ENCODE measurements around the gene PCDHAC2. TPM values are rescaled to one million over a fixed set of nuclear protein-coding genes. Genes with fewer than 3 reads are reported as not detected.

PCDHAC2 gene
- 2.1 TPM for total RNA-seq

GRCh38 chr5:140966293-140967225 lies at the start of gene PCDHAC2:
Gene PCDHAC2, plus strand, starts transcription at chr5:140966476. Its CDS starts 291 bp downstream, at chr5:140966767.
- Histone ChIP-seq H3K27me3 (ENCODE audit: control insufficient read depth in 3 of 3, insufficient read depth in 3 of 3, low read length in 3 of 3) (peaks cover 24 to 26% (median 25%) of the 10 kb centered on the region in 3 donors), H3K9ac (ENCODE audit: low read depth in 1 of 3, low read length in 3 of 3) (peak within 1 kb of the TSS in 2 of 3 donors; percentile 27 to 40), H3K4me1 (ENCODE audit: control insufficient read depth in 3 of 3, insufficient read depth in 3 of 3, low read length in 3 of 3) (peaks cover 8 to 14% (median 13%) of the 10 kb centered on the region in 3 donors), H3K36me3 (ENCODE audit: control insufficient read depth in 3 of 3, insufficient read depth in 3 of 3, low read length in 3 of 3) (no peaks in the 10 kb centered on the region), H3K4me3 (ENCODE audit: low read length in 3 of 3) (peak within 1 kb of the TSS; percentile 60 to 67 (median 66)), H3K9me3 (ENCODE audit: control insufficient read depth in 3 of 3, low read length in 3 of 3) (no peaks in the 10 kb centered on the region), H3K27ac (ENCODE audit: low read depth, low read length) (no peak within 1 kb of the TSS)

- Histone ChIP-seq H3K27me3 (ENCODE audit: control insufficient read depth in 3 of 3, insufficient read depth in 3 of 3, low read length in 3 of 3) (peaks cover 26 to 35% (median 32%) of the 10 kb centered on the region in 3 donors), H3K36me3 (ENCODE audit: control insufficient read depth in 3 of 3, insufficient read depth in 3 of 3, low read length in 3 of 3) (no peaks in the 10 kb centered on the region), H3K27ac (ENCODE audit: low read depth, low read length) (no peak overlapping the region), H3K9me3 (ENCODE audit: control insufficient read depth in 3 of 3, low read length in 3 of 3) (peaks cover 0 to 5% (median 4%) of the 10 kb centered on the region in 3 donors), H3K9ac (ENCODE audit: low read depth in 1 of 3, low read length in 3 of 3) (no peak overlapping the region), H3K4me1 (ENCODE audit: control insufficient read depth in 3 of 3, insufficient read depth in 3 of 3, low read length in 3 of 3) (peaks cover 9 to 10% (median 10%) of the 10 kb centered on the region in 3 donors), H3K4me3 (ENCODE audit: low read length in 3 of 3) (no peak overlapping the region)
Observed at GRCh38 chr5:140923601-140924000, 42.7 kb upstream of the PCDHAC2 start.

- peak within 1 kb of the TSS; percentile 50 to 69 (median 61) for H3K4me3 ChIP-seq (ENCODE audit: low read length in 3 of 3)
- H3K4me1 ChIP-seq (ENCODE audit: control insufficient read depth in 3 of 3, insufficient read depth in 3 of 3, low read length in 3 of 3): peaks cover 9 to 10% (median 10%) of the 10 kb centered on the region in 3 donors
- H3K27me3 ChIP-seq (ENCODE audit: control insufficient read depth in 3 of 3, insufficient read depth in 3 of 3, low read length in 3 of 3): peaks cover 27 to 38% (median 36%) of the 10 kb centered on the region in 3 donors
- peaks cover 0 to 5% (median 4%) of the 10 kb centered on the region in 3 donors for H3K9me3 ChIP-seq (ENCODE audit: control insufficient read depth in 3 of 3, low read length in 3 of 3)
- no peak within 1 kb of the TSS for H3K9ac ChIP-seq (ENCODE audit: low read depth in 1 of 3, low read length in 3 of 3)
- H3K27ac ChIP-seq (ENCODE audit: low read depth, low read length): no peak within 1 kb of the TSS
- no peaks in the 10 kb centered on the region for H3K36me3 ChIP-seq (ENCODE audit: control insufficient read depth in 3 of 3, insufficient read depth in 3 of 3, low read length in 3 of 3)
Observed at GRCh38 chr5:140925806-140926442, 40.4 kb upstream of the PCDHAC2 start, which contains the start of gene PCDHAC1. Gene PCDHAC1, plus strand, starts transcription at chr5:140926299. Its CDS starts 594 bp downstream, at chr5:140926893.

GRCh38 chr5:140926443-140927227 lies 39.6 kb upstream of the PCDHAC2 start:
- peaks cover 0 to 5% (median 4%) of the 10 kb centered on the region in 3 donors for H3K9me3 ChIP-seq (ENCODE audit: control insufficient read depth in 3 of 3, low read length in 3 of 3)
- H3K27me3 ChIP-seq (ENCODE audit: control insufficient read depth in 3 of 3, insufficient read depth in 3 of 3, low read length in 3 of 3): peaks cover 27 to 38% (median 36%) of the 10 kb centered on the region in 3 donors
- H3K4me3 ChIP-seq (ENCODE audit: low read length in 3 of 3): peak overlapping the region; percentile 50 to 69 (median 61)
- H3K27ac ChIP-seq (ENCODE audit: low read depth, low read length): no peak overlapping the region
- H3K4me1 ChIP-seq (ENCODE audit: control insufficient read depth in 3 of 3, insufficient read depth in 3 of 3, low read length in 3 of 3): peaks cover 9 to 10% (median 10%) of the 10 kb centered on the region in 3 donors
- H3K36me3 ChIP-seq (ENCODE audit: control insufficient read depth in 3 of 3, insufficient read depth in 3 of 3, low read length in 3 of 3): no peaks in the 10 kb centered on the region
- no peak overlapping the region for H3K9ac ChIP-seq (ENCODE audit: low read depth in 1 of 3, low read length in 3 of 3)

GRCh38 chr5:140927228-140927573 lies 39.1 kb upstream of the PCDHAC2 start:
- no peaks in the 10 kb centered on the region for H3K36me3 ChIP-seq (ENCODE audit: control insufficient read depth in 3 of 3, insufficient read depth in 3 of 3, low read length in 3 of 3)
- H3K4me3 ChIP-seq (ENCODE audit: low read length in 3 of 3): peak overlapping the region; percentile 50 to 69 (median 61)
- peaks cover 27 to 38% (median 36%) of the 10 kb centered on the region in 3 donors for H3K27me3 ChIP-seq (ENCODE audit: control insufficient read depth in 3 of 3, insufficient read depth in 3 of 3, low read length in 3 of 3)
- H3K9me3 ChIP-seq (ENCODE audit: control insufficient read depth in 3 of 3, low read length in 3 of 3): peaks cover 0 to 5% (median 4%) of the 10 kb centered on the region in 3 donors
- peaks cover 9 to 10% (median 10%) of the 10 kb centered on the region in 3 donors for H3K4me1 ChIP-seq (ENCODE audit: control insufficient read depth in 3 of 3, insufficient read depth in 3 of 3, low read length in 3 of 3)
- H3K9ac ChIP-seq (ENCODE audit: low read depth in 1 of 3, low read length in 3 of 3): no peak overlapping the region
- no peak overlapping the region for H3K27ac ChIP-seq (ENCODE audit: low read depth, low read length)

- Histone ChIP-seq H3K4me3 (ENCODE audit: low read length in 3 of 3) (no peak overlapping the region), H3K9ac (ENCODE audit: low read depth in 1 of 3, low read length in 3 of 3) (no peak overlapping the region), H3K27me3 (ENCODE audit: control insufficient read depth in 3 of 3, insufficient read depth in 3 of 3, low read length in 3 of 3) (no peaks in the 10 kb centered on the region), H3K36me3 (ENCODE audit: control insufficient read depth in 3 of 3, insufficient read depth in 3 of 3, low read length in 3 of 3) (no peaks in the 10 kb centered on the region), H3K4me1 (ENCODE audit: control insufficient read depth in 3 of 3, insufficient read depth in 3 of 3, low read length in 3 of 3) (no peaks in the 10 kb centered on the region), H3K9me3 (ENCODE audit: control insufficient read depth in 3 of 3, low read length in 3 of 3) (no peaks in the 10 kb centered on the region), H3K27ac (ENCODE audit: low read depth, low read length) (no peak overlapping the region)
Observed at GRCh38 chr5:140934964-140935606, 31.2 kb upstream of the PCDHAC2 start.

GRCh38 chr5:140946578-140946977 lies 19.7 kb upstream of the PCDHAC2 start:
- Histone ChIP-seq H3K36me3 (ENCODE audit: control insufficient read depth in 3 of 3, insufficient read depth in 3 of 3, low read length in 3 of 3) (no peaks in the 10 kb centered on the region), H3K9ac (ENCODE audit: low read depth in 1 of 3, low read length in 3 of 3) (no peak overlapping the region), H3K9me3 (ENCODE audit: control insufficient read depth in 3 of 3, low read length in 3 of 3) (peaks cover 0 to 2% (median 0%) of the 10 kb centered on the region in 3 donors), H3K27ac (ENCODE audit: low read depth, low read length) (no peak overlapping the region), H3K27me3 (ENCODE audit: control insufficient read depth in 3 of 3, insufficient read depth in 3 of 3, low read length in 3 of 3) (peaks cover 0 to 2% (median 0%) of the 10 kb centered on the region in 3 donors), H3K4me3 (ENCODE audit: low read length in 3 of 3) (no peak overlapping the region), H3K4me1 (ENCODE audit: control insufficient read depth in 3 of 3, insufficient read depth in 3 of 3, low read length in 3 of 3) (no peaks in the 10 kb centered on the region)

GRCh38 chr5:140951636-140952035 lies 14.6 kb upstream of the PCDHAC2 start:
- peaks cover 0 to 3% (median 0%) of the 10 kb centered on the region in 3 donors for H3K27me3 ChIP-seq (ENCODE audit: control insufficient read depth in 3 of 3, insufficient read depth in 3 of 3, low read length in 3 of 3)
- H3K27ac ChIP-seq (ENCODE audit: low read depth, low read length): no peak overlapping the region
- H3K4me3 ChIP-seq (ENCODE audit: low read length in 3 of 3): no peak overlapping the region
- H3K9ac ChIP-seq (ENCODE audit: low read depth in 1 of 3, low read length in 3 of 3): no peak overlapping the region
- H3K4me1 ChIP-seq (ENCODE audit: control insufficient read depth in 3 of 3, insufficient read depth in 3 of 3, low read length in 3 of 3): no peaks in the 10 kb centered on the region
- H3K9me3 ChIP-seq (ENCODE audit: control insufficient read depth in 3 of 3, low read length in 3 of 3): no peaks in the 10 kb centered on the region
- no peaks in the 10 kb centered on the region for H3K36me3 ChIP-seq (ENCODE audit: control insufficient read depth in 3 of 3, insufficient read depth in 3 of 3, low read length in 3 of 3)

- Histone ChIP-seq H3K27ac (ENCODE audit: low read depth, low read length) (no peak overlapping the region), H3K27me3 (ENCODE audit: control insufficient read depth in 3 of 3, insufficient read depth in 3 of 3, low read length in 3 of 3) (peaks cover 0 to 3% (median 0%) of the 10 kb centered on the region in 3 donors), H3K4me3 (ENCODE audit: low read length in 3 of 3) (no peak overlapping the region), H3K9me3 (ENCODE audit: control insufficient read depth in 3 of 3, low read length in 3 of 3) (no peaks in the 10 kb centered on the region), H3K9ac (ENCODE audit: low read depth in 1 of 3, low read length in 3 of 3) (no peak overlapping the region), H3K4me1 (ENCODE audit: control insufficient read depth in 3 of 3, insufficient read depth in 3 of 3, low read length in 3 of 3) (no peaks in the 10 kb centered on the region), H3K36me3 (ENCODE audit: control insufficient read depth in 3 of 3, insufficient read depth in 3 of 3, low read length in 3 of 3) (no peaks in the 10 kb centered on the region)
Observed at GRCh38 chr5:140953234-140953633, 13.0 kb upstream of the PCDHAC2 start.

Data from skeletal muscle tissue (tissue), 4 donors.